HG02642 (cell line): ENCODE results near the gene MED9.

ENCODE experiments used
- ATAC-seq: cut with Tn5 transposase; IDR thresholded peaks from one replicate; pipeline ENCODE4 v1.9.1; 2021; ENCODE audit warnings: mild to moderate bottlenecking; ENCODE audit not compliant: unreplicated experiment, poor library complexity

MED9 gene

DNA sequence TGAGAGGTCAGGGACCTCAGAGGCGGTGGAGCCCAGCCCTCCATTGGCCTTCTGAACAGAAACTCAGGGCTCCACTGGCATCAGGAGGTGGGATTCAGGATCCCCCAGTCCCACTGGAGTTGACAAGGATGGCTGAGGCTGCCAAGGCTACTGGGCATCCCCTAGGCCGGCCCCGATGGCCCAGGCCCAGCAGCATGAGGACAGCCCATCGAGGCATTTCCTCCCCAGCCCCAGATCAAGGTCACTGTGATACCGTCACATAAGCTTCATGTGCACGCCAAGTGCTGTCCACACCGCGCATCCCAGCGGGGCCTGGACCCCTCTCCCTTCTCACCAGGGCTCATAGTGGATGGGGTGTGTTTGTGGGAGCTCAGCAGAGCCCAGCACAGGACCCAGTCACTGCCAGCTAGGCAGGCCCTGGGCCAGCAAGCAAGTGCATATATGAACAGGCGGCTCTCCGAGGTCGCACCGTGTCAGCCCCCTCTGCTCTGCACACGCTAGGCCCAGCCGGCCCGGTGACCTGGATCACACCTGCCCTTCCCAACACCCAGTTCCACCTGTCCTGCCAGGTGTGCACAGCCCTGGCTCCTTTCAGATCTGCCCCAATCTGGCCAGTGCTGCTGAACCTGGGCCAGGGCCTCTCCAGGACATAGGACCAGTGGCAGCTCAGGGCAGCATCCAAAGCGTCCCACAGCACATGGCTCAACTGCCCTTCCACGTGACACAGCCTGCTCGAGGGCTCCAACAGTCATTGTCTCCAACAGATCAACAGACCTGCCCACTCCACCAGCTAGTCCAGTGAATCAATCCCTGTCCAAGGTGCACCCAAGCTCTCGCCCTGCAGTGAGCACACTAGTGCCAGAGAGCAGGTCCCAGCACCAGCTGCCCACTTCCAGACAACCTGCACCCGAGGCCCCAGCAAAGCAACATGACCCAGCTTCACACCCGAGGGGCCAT, 52.2 kb downstream of the MED9 start:
- ATAC-seq, result no peak

- no peak for ATAC-seq
Measured at GRCh38 chr17:17531156-17531555, 54.4 kb downstream of the MED9 start.

GRCh38 chr17:17532991-17533390, 56.2 kb downstream of the MED9 start:
- no peak for ATAC-seq

GRCh38 chr17:17533901-17534441, 57.2 kb downstream of the MED9 start:
- no peak for ATAC-seq

DNA sequence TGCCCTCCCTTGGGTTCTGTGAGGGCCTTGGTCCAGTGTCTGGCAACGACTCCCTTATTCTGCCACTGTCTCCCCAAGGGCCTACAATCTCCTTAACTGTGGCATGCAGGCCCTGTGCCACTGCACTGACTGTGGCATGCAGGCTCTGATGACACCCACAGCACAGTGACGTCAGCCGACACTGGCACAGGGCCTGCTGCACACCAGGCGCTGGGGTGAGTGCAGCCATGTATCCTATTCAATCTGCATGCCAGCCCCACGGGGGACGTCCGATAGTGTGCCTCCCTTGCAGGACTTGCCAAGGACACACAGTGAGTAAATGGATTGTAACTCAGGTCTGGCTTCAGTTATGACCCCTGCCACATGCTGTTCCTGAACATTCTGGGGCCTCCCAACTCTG, 59.2 kb downstream of the MED9 start:
- no peak for ATAC-seq

- no peak for ATAC-seq
Measured at GRCh38 chr17:17536702-17537101, 59.9 kb downstream of the MED9 start.

GRCh38 chr17:17537311-17538099, 60.7 kb downstream of the MED9 start:
- ATAC-seq, result no peak

DNA sequence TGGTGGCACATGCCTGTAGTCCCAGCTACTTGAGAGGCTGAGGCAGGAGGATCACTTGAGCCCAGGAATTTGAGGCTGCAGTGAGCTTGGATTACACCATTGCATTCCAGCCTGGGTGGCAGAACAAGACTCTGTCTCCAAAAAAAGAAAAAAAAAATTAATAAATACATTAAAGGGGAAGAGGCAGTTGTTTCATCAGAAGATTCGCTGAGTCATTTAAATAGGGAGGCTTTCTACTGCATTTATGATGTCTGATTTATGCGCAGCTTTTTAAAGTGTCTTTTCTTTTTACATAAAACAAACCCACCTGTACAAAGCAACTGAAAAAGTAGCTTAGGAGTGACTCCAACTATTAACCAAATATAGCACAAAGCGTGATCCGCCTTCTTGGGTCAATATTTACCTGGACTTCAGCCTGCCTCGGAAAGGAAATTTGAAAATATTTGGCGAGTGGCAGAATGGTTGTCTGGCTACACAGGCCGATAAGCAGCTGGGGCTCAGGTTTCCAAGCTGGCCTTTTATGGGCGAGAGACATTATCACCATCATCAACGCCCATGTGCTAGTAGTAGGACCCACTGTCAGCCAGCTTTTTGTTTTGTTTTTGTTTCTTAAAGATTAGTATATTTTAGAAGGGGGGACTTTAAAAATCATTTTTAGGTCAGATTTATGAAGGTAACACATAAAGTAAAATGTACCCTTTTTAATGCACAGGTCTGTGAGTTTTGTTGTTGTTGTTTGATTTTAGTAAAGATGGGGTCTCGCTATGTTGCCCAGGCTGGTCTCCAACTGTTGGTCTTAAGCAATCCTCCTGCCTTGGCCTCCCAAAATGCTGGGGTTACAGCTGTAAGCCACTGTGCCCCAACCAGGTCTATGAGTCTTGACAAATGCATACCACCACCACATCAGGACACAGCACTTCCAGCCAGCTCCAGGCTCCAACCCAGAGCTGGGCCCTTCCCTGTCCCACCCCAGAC, 61.9 kb downstream of the MED9 start:
- ATAC-seq, result no peak

GRCh38 chr17:17539591-17539990, 62.8 kb downstream of the MED9 start:
- no peak for ATAC-seq

DNA sequence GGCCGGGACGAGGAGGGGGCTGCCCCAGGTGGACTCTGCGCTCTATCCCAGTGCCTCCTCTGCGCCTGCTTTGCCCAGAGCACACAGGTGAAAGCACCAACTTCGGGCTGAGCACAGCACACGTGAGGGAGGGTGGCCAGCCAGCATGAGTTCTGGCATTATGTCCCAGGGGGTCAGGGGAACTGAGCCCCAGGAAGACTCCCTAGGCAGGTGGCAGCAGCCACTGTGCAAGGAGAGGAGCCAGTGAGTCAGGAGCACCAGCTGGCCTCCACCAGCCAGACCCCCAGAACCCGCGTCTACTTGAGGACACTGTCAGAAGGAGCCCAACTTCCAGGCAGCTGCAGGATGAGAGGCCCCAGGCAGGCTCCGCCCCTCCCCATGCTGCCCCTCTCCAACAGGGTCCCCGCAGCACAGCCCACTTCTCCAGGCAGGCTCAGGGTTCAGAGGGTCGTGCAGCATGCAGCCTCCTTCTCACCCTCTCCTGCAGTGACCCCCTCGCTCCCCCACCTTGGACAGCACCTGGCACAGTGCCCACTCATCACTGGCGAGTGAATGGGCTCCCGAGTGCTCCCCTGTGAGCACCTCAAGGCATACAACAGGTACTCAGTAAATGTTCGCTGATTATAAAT, 63.6 kb downstream of the MED9 start:
- ATAC-seq, result no peak

DNA sequence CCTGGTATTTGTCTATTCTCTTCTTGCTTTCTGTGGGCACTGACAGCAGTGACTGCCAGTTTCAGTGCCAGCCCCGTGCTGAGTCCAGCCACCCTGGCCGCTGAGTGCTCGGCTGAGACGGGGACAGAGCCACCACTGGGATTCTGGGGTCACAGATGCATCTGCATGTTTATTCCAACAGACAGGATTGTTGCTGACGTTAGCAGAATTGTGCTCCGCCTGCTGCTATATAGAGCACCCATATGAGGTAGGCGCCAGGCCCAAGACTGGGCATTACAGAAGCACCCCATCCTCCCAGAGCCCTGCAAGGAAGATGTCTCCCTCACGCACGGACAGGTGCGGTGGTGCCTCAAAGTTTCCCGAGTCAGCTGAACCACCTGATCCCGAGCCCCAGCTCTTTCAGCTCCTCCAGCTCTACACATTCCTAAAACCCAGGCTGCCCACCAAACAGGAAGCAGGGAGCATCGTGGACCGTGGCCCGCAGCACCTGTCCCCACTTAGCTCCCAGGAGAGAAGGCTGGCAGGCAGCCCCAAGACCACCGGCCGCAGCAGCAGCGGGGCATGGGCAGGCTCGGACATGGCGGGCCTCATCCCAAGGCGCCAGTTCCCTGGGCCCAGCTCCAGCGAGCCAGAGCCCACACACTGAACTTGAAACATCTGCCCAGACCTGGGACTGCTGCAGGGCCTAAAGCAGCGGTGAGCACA, 64.3 kb downstream of the MED9 start:
- no peak for ATAC-seq

DNA sequence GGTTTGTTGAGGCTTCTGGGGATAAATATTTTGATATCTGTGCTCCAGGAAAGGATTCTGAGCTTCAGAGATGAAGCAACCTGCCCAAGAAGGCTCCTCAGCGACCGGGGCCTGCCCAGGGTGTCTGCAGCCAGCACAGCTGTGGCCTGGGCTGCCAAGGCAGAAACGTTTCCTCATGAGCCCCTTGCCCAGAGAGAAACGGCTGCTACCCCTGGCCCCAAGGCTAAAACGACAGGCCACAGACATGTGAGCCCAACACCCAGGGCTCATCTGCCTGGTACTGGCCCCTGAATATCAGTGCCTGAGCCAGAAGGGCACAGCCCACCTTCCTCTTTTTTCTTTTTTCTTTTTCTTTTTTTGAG, 64.8 kb downstream of the MED9 start:
- ATAC-seq, result no peak
